GM18870 (cell line): ENCODE measurements around the gene DUSP16.
"Not testable (repeated sequence)": the region's sequence is repeated elsewhere in the genome, so short reads cannot be mapped to it uniquely, and the experiment has no call there.

Source experiments
- ATAC-seq: cut with Tn5 transposase; IDR thresholded peaks from one replicate; pipeline ENCODE4 v1.9.1; 2021; ENCODE audit warnings: moderate library complexity; ENCODE audit not compliant: unreplicated experiment

Gene DUSP16

GRCh38 chr12:12521888-12522287 lies 40.8 kb downstream of the DUSP16 start:
- ATAC-seq: no peak

- ATAC-seq: no peak
These were observed 41.6 kb downstream of the DUSP16 start for GRCh38 chr12:12521044-12521485.

DNA sequence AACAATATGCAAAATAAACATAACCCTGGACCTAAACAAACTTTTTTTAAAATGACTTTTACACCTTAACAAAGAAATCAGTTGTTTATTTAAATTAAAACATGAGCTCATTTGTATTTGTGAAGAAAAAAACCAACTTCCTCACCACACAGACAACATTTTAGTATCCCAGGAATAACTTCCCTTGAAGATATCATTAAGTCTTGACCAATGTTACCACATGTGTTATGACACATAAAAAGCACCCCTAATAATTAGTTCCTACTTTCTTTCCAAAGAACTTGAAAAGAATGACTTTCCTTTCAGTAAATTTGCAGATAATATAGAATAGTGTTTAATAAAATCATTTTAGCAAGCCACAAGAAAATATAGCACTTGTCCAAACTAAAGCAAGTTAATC lies 42.4 kb downstream of the DUSP16 start:
- no peak for ATAC-seq

DNA sequence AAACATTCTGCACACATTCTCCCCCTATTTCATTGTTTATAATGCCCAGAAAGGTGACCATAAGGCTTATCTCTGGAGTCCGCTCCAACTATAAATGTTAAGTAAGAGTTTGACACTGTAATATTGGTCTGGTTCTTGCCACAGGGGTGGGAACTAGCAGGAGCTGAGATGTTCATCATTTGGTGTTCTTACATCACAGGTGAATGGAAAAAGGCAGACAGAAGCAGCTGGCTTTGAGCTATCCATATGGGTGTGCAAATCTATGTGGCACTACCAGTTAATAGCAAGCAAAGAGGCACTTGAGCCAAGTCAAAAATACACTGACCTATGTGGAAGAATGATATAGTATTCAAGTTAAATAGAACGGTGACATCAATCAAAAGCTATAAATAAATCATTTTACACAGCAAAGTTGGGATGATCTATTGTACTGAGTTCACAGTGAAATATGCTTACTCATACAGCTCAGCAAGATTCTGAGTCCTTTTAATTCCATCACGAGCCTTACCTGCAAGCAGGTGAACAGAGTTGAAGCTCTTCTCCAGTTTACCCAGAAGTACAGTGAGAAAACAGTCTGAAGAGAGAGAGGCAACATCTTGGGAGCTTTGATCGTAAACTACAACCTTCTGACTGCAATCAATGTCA lies 43.2 kb downstream of the DUSP16 start:
- no peak for ATAC-seq

DNA sequence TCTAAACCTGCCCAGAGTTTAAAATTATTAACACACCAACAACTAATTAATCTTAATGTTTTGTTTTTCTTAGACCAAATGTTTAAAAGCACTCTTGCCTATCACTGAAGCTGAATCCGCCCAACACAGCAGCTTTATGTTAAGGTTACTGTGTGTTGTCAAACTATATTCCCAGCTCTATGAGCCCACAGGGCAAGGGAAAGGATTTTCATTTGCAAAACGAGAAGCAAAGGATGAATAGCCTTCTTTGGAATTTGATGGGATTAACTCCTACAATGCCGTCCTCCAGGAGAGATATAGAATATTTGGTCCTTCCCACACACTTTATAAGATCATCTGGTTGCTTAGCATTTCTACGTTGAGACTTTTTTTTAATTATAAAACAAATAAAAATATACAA lies 43.7 kb downstream of the DUSP16 start:
- no peak for ATAC-seq

GRCh38 chr12:12518464-12518845 lies 44.2 kb downstream of the DUSP16 start:
- ATAC-seq: no peak

DNA sequence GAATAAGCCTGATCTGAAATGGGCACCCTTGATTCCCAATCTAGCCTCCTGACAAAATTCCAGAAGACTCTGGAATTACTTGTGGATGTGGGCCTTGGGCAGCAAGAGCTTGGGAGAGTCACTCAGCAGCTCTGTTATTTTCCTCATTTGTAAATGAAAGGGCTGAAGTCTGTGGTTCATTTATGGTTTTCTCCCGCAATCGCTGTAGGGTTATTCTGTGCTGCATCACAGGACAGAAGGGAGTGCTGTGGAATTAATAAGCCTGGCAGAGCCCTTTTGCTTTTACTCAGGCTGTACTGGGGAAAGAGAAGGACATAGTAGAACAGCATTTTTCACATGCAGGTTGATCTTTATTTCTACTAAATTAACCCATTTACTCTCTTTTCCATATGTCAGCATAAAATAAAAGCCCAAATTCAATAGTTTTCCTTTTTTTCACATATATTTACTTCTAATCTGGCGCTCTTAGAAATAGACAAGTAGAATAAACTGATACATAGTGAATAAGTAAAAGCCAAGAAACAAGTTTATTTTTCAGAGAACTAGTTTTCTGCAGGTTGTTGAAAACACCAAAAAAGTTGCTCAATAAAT lies 49.2 kb downstream of the DUSP16 start:
- ATAC-seq: no peak

DNA sequence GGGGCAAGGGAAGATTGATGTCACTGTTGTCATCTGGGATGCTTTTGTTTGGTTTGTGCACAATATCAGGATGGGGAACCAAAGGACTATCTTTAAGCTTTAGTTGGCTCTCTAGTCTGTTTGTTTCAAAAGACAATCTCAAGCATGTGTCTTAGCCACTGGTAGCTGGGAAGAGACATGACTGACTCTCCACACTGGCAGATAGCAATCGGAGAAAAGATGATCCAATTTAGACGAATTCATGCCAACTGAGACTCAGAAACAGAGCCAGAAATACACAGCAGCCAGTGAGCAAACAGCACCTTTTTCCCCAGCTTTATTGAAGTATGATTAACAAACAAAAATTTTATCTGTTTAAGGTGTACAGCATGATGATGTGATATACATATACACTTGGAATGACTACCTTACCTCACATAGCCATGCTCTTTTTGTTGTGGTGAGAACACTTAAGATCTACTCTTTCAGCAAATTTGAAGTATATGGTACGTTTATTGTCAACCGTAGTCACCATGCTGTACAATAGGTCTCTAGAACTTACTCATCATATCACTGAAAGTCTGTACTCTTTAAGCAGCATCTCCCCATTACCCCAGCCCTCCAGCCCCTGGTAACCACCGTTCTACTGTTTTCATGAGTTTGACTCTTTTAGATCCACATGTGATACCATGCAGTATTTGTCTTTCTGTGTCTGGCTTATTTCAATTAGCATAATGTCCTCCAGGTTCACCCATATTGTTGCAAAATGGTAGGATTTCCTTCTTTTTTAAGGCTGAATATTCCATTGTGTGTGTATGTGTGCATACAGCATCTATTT lies 50.6 kb downstream of the DUSP16 start:
- no peak for ATAC-seq

- ATAC-seq: no peak
These were observed 51.5 kb downstream of the DUSP16 start for GRCh38 chr12:12511021-12511783.

GRCh38 chr12:12510551-12510950 lies 52.1 kb downstream of the DUSP16 start:
- ATAC-seq: no peak

DNA sequence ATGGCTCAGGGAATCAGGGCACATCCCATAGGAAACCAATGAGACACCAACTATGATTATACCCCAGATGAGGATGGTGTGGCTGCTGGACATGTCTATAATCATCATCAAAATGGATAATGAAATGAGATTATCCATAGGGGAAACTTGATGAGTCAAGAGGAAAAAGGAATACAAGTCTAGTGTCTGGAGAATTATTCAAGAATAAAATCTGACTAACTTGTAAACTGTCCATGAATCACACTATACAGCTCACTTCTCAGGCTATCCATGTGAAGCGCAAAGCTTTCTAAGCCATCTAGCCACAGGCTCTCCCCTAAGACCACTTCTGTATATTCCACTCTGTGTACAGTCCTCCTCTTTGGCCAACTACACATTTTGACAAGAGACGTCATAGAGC lies 52.5 kb downstream of the DUSP16 start:
- no peak for ATAC-seq

GRCh38 chr12:12508612-12509011 lies 54.1 kb downstream of the DUSP16 start:
- ATAC-seq: no peak

DNA sequence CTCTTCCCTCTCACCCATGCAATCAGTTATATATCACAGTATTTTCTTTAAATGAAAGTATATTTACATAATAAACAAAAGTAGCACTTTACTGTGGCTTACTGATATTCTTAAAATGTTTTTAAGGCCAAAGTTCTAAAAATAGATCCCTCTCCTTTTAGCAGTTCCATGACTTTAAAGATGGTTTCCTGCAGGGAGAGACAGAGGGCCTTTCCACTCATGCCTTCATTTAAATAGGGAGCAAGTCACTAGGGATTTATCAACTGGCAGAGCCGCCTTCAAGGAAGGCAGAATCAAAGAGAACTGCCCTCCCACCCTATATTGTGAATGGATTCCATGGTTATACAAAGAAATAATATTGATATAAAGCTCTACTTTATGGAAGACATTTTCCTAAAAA lies 55.5 kb downstream of the DUSP16 start:
- no peak for ATAC-seq

- no peak for ATAC-seq
These were observed 56.2 kb downstream of the DUSP16 start for GRCh38 chr12:12506496-12506890.

GRCh38 chr12:12505544-12506495 lies 56.8 kb downstream of the DUSP16 start:
- ATAC-seq: peak; percentile 88

DNA sequence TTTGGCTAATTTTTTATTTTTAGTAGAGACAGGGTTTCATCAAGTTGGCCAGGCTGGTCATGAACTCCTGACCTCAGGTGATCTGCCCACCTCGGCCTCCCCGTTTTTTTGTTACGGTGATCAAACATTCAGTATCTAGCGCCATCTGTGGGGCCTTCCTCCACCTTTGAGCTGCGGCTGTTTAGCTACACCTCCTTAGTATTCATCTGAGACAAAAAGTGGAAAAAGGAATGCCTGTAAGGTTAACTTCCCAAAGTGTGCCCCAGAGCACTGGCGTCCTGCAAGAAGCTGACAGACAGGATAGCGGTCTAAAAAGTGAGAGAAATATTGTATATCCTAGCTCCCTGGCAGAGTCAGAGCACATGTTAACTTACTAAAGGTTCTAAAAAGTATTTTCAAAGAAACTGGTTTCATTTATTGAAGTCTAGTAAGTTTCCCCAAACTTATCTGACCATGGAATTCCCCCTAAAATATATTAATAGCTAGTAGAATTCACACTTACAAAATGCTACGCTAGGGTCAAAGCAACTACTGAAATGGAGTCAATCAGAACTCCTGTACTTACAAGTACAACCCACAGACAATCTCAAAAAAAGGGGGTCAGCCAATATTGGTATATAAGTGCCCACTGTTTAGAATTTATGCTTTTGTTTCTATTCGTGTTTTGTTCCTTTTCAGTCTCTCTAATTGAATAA lies 59.1 kb downstream of the DUSP16 start:
- ATAC-seq: no peak

GRCh38 chr12:12502815-12503151 lies 59.9 kb downstream of the DUSP16 start:
- no peak for ATAC-seq

DNA sequence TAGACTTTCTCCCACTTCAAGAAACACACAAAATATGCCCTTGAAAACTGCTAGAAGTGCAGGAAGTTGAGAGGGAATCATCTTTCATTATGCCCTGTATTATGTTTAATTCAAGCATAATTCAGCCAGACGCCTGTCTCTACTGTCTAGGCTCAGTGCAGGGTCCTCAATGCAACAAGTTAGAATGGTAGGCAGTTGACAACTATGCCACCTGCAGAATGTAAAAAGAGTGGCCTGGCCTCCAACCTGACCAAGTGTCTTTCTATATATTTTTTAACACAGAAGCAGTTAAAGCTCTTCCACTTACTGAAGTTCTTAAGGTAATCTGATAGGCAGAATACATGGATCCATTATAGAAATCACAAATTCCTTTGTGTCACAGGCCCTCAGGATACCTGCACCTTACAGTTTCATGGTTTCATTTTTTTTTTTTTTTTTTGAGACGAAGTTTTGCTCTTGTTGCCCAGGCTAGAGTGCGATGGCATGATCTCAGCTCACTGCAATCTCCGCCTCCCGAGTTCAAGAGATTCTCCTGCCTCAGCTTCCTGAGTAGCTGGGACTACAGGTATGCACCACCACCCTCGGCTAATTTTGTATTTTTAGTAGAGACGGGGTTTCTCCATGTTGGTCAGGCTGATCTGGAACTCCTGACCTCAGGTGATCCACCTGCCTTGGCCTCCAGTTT lies 60.4 kb downstream of the DUSP16 start:
- not testable (repeated sequence) for ATAC-seq

DNA sequence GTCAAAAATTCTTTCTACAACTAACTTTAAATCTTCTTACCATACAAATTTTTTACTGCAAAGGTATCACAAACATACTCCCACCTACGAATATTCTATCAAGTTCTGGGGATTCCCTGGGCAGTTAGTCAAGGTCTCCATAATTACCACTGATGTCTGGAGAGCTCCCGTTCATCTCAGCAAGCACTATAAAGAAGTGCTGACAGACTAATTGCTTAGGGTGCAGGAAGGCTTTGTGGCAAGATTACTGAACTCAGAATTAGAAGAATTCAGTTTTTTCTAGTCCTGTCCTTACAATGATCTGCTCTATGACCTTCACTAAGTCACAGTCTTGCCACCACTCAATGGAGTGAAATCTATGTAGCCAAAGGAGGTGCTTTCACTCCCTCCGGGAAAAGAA lies 61.5 kb downstream of the DUSP16 start:
- ATAC-seq: no peak
